ENCODE data around the gene NFATC2. TPM values are rescaled to one million over a fixed set of nuclear protein-coding genes. Genes with fewer than 3 reads are reported as not detected.

Gene NFATC2
- total RNA-seq, 1 donor from 2014 or later: 0.89 TPM

GRCh38 chr20:51456511-51457509, 85.7 kb downstream of the NFATC2 start:
- TF ChIP-seq CTCF (IDR thresholded peaks at IDR 0.05): no peak
- peak; percentile 99 for DNase-seq (ENCODE audit: extremely low spot score, unreplicated experiment)
- peaks cover 4% of the 10 kb centered on the region for H3K9me3 Mint-ChIP-seq (ENCODE audit: unreplicated experiment)
- H3K4me1 Mint-ChIP-seq (ENCODE audit: unreplicated experiment): peaks cover 25% of the 10 kb centered on the region
- H3K4me3 Mint-ChIP-seq (ENCODE audit: unreplicated experiment): peak overlapping the region; percentile 48
- H3K36me3 Mint-ChIP-seq (ENCODE audit: unreplicated experiment): no peaks in the 10 kb centered on the region
- no peaks in the 10 kb centered on the region for H3K27me3 Mint-ChIP-seq (ENCODE audit: unreplicated experiment)
- H3K27ac Mint-ChIP-seq (ENCODE audit: unreplicated experiment): peak overlapping the region; percentile 94

DNA sequence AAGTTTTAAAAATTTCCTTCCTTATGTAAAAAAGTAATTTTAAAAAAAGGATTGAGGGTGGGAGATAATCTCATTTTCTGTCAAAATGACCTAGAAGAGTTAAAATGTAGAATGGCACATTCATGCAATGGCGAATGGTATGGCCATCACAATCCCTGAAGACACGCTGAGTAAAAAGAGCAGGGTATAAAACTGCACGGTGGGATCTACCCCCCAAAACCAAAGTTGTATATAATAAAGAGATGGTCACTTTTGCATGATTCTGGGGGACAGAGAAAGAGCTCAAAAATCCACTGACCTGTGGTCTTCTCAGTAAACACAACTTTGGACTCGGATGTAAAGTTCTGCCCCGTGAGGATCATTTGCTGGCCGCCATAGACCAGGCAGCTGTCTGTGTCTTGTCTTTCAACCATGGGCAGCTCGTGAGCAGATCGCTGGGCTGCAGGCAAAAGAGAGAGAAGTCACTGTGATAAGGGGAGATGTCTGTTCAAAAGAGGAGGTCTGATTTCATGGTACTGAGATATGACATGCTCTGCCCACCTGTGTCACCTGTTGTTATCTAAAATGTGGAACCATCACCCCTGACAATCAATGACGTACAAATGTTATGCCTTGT, 88.2 kb downstream of the NFATC2 start:
- H3K9me3 Mint-ChIP-seq (ENCODE audit: unreplicated experiment): peaks cover 4% of the 10 kb centered on the region
- no peaks in the 10 kb centered on the region for H3K27me3 Mint-ChIP-seq (ENCODE audit: unreplicated experiment)
- H3K27ac Mint-ChIP-seq (ENCODE audit: unreplicated experiment): no peak overlapping the region
- peaks cover 33% of the 10 kb centered on the region for H3K4me1 Mint-ChIP-seq (ENCODE audit: unreplicated experiment)
- no peaks in the 10 kb centered on the region for H3K36me3 Mint-ChIP-seq (ENCODE audit: unreplicated experiment)
- TF ChIP-seq CTCF (IDR thresholded peaks at IDR 0.05): no peak
- DNase-seq (ENCODE audit: extremely low spot score, unreplicated experiment): no peak
- no peak overlapping the region for H3K4me3 Mint-ChIP-seq (ENCODE audit: unreplicated experiment)

GRCh38 chr20:51452734-51453365, 89.7 kb downstream of the NFATC2 start:
- DNase-seq (ENCODE audit: extremely low spot score, unreplicated experiment): no peak
- Mint-ChIP-seq H3K27me3 (ENCODE audit: unreplicated experiment) (no peaks in the 10 kb centered on the region), H3K4me3 (ENCODE audit: unreplicated experiment) (no peak overlapping the region), H3K27ac (ENCODE audit: unreplicated experiment) (no peak overlapping the region), H3K4me1 (ENCODE audit: unreplicated experiment) (peaks cover 36% of the 10 kb centered on the region), H3K36me3 (ENCODE audit: unreplicated experiment) (no peaks in the 10 kb centered on the region), H3K9me3 (ENCODE audit: unreplicated experiment) (peaks cover 4% of the 10 kb centered on the region)
- TF ChIP-seq CTCF (IDR thresholded peaks at IDR 0.05): no peak

- Mint-ChIP-seq H3K4me1 (ENCODE audit: unreplicated experiment) (peaks cover 38% of the 10 kb centered on the region), H3K36me3 (ENCODE audit: unreplicated experiment) (no peaks in the 10 kb centered on the region), H3K4me3 (ENCODE audit: unreplicated experiment) (no peak overlapping the region), H3K27ac (ENCODE audit: unreplicated experiment) (no peak overlapping the region), H3K27me3 (ENCODE audit: unreplicated experiment) (no peaks in the 10 kb centered on the region), H3K9me3 (ENCODE audit: unreplicated experiment) (peaks cover 4% of the 10 kb centered on the region)
- TF ChIP-seq CTCF (IDR thresholded peaks at IDR 0.05): no peak
- no peak for DNase-seq (ENCODE audit: extremely low spot score, unreplicated experiment)
These were observed 90.4 kb downstream of the NFATC2 start for GRCh38 chr20:51452091-51452613.

All from osteocyte (in vitro differentiated cells).